Erythroblast (primary cell): ENCODE data around the gene NUTM2F.
"Not testable (repeated sequence)": the region's sequence is repeated elsewhere in the genome, so short reads cannot be mapped to it uniquely, and the experiment has no call there.

Source experiments
- DNase-seq, 2 experiments: peaks; one replicate each; lab custom pipeline; 2025; lab: John Stamatoyannopoulos, UW

The NUTM2F gene, protein sequence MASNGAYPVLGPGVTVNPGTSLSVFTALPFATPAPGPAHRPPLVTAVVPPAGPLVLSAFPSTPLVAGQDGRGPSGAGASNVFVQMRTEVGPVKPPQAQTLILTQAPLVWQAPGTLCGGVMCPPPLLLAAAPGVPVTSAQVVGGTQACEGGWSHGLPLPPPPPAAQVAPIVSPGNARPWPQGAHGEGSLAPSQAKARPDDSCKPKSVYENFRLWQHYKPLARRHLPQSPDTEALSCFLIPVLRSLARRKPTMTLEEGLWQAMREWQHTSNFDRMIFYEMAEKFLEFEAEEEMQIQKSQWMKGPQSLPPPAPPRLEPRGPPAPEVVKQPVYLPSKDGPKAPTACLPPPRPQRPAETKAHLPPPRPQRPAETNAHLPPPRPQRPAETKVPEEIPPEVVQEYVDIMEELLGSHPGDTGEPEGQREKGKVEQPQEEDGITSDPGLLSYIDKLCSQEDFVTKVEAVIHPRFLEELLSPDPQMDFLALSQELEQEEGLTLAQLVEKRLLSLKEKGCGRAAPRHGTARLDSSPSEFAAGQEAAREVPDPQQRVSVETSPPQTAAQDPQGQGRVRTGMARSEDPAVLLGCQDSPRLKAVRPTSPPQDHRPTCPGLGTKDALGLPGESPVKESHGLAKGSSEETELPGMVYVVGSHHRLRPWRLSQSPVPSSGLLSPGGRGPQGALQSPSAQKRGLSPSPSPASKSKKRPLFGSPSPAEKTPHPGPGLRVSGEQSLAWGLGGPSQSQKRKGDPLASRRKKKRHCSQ

GRCh38 chr9:94328544-94328943 is at the start of gene NUTM2F:
TSS of gene NUTM2F (minus strand) at chr9:94328644. CDS start at chr9:94328623, 21 bp downstream.
- not testable (repeated sequence) for DNase-seq

DNA sequence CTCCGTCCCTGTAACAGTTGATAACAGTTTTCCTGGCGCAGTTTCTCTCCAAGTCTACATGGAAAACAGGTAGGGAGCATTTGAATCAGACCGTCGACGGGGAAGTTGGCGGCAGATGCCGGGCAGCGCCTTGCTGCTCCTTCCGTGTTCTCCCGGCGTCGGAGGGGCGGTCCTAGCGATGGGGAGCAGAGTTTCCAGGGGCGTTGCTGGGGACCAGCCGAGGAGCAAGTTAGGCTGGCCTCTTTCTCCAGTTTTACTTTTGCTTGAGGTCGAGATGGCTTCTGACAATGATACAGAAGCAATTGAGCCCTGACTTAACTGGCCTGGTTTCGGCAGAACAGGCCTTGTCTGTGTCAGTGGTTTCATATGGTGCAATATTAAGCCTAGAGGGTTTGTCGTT is 46.8 kb upstream of the NUTM2F start:
- peak; percentile 41 to 49 for DNase-seq

DNA sequence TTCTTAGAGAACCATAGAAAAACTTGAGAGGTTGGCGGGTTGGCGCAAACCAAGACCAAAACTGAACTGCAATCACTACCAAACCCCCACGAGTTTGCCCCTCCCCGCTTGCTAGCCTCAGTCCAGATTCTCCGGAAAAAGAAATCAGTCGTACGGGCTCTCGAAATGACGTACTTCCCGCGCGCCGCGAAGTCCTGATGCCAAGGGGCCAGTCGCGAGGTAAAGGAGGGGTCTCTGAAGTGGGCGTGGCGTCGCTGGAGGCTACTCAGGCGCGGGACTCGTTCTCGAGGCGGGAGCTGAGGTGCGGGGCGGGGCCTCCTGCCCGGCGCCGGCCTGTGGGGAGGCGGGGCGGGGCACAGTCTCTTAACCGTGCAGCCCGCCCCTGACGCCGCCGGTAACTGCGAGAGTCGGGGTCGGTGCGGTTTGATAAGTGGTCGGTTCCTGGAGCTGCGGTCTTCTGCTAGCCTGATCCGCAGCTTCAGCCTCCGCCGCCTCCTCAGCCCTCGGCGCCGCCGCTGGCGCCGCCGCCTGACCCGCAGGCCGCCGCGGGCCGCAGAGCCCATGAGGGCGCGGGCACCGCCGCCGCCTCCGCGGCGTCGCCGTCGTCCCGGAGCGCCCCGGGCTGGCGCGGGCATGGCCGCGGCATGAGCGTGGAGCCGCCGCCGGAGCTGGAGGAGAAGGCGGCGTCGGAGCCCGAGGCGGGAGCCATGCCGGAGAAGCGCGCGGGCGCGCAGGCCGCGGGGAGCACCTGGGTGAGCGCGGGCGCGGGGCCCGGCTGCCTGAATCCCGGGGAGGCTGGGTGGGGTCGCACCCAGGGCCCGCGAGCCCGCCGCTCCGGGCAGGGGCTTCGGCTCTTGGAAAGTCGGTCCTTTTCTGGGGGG is 46.0 kb upstream of the NUTM2F start:
- peak; percentile 93 for DNase-seq

GRCh38 chr9:94373779-94374175 is 45.3 kb upstream of the NUTM2F start:
- DNase-seq: not testable (repeated sequence)

- not testable (repeated sequence) for DNase-seq
Observed at GRCh38 chr9:94370266-94370665, 41.8 kb upstream of the NUTM2F start.

DNA sequence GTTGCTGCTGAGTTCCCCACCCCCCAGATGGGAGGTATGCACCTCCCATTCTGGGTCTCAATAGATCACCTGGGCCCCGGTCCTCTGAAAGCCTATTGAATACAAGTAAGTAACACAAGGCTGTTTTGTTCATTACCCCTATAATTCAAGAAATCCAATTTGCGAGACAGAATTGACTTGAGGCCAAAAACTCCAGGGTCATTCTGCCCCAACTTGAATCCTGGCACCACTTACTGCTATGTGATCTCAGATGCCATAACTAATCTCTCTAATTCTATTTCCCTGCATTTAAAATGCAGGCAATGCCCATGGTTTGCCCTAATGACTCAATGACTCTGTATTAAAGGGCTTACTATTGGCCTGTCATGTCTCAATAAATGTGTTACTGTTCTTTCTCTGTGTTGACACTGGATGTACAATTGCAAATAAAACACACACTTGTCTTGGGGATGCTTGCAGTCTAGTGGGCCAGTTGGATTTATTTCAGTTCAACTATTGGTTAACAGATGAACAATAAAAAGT is 35.7 kb upstream of the NUTM2F start:
- not testable (repeated sequence) for DNase-seq

DNA sequence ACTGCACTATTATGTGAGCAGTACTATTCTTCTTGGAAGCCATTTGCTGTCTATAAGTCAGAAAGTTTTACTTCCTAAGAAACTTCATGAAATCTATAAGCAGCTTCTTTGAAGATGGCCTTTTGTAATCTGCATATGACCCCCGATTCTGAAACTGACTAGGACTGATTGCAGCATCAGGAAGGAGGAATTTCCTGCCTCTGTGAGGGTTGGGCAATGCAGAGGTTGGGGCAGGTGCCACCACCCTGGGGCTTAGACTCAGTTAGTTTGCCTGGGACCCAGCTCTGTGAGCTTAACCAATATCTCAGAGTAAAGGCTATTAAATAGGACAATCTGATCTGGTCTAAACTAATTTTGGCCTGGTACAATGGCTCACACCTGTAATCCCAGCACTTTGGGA is 28.7 kb upstream of the NUTM2F start:
- DNase-seq: not testable (repeated sequence)

DNA sequence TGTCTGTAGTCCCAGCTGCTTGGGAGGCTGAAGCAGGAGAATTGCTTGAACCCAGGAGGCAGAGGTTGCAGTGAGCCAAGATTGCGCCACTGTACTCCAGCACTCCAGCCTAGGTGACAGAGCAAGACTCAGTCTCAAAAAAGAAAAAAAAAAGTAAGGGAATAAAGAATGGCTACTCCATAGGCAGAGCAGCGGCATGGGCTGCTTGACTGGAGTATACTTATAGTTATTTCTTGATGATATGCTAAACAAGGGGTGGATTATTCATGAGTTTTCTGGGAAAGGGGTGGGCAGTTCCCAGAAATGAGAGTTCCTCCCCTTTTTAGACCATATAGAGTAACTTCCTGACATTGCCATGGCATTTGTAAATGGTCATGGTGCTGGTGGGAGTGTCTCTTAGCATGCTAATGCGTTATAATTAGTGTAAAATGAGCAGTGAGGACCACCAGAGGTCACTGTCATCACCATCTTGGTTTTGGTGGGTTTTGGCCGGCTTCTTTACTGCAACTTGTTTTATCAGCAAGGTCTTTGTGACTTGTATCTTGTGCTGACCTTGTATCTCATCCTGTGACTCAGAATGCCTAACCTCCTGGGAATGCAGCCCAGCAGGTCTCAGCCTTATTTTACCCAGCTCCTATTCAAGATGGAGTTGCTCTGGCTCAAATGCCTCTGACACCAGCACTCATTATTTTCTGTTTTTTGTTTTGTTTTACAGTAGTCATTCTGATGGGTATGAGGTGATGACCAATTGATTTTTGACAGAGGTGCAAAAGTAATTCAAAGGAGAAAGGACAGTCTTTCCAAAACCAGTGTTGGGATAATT is 23.7 kb upstream of the NUTM2F start:
- DNase-seq: not testable (repeated sequence)

DNA sequence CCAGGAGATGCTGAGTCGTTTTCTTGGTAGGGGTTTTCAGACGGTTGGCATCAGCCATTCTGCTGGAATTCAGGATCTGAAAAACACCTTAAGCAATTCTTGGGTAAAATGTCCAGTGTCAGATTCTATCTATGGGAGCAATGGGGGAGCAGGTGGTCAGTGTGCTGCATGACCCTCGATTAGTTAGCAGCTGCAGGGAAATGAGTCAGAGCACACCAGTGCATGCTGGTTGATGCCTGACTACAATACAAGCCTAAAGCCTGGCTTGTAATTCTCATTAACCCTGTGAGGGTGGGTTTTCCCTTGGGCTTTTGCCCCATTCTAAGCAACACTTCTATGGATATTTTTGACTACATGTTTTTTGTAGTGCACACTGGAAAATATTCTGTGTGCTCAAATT is 20.3 kb upstream of the NUTM2F start:
- DNase-seq: not testable (repeated sequence)

DNA sequence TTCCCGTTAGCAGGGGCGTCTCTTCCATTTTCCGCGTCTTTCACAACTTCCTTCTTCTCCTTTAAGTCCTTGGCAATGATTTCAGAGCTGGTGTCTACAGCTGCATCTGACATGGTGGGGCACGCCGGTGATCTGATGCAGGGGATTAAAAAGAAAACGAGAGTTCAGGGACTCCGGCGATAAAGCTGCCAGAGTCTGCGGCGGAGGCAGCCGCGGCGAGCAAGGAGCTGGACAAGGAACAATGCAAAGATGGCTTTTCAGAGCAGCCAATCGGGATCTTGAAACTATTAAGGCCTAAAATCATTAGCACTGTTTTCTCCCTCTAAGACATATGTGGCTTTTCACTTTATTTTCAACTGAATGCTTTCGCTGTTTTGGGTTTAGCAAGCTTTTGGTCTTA is 19.0 kb upstream of the NUTM2F start:
- DNase-seq: not testable (repeated sequence)

- not testable (repeated sequence) for DNase-seq
Observed at GRCh38 chr9:94341703-94342102, 13.3 kb upstream of the NUTM2F start.

- not testable (repeated sequence) for DNase-seq
Observed at GRCh38 chr9:94340750-94341149, 12.3 kb upstream of the NUTM2F start.

GRCh38 chr9:94339657-94340056 is 11.2 kb upstream of the NUTM2F start:
- not testable (repeated sequence) for DNase-seq

DNA sequence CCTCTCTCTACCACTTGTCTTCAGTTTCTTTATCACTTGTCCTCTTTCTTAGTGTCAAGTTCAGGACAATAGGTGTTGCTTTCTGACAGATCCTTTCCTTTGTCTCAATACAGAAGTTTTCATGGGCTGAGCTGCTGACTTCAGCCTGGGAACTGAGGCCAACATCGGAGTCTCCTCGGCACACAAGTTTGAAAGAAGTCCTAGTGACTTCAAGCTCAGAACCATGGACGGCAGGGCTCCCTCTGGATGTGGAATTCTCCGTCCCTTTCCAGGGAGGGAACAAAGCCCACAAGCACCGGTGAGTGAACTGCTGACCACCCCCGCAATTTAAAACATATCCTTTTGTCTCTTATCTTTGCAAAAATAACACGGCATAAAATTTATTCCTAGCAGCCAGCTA is 10.3 kb upstream of the NUTM2F start:
- not testable (repeated sequence) for DNase-seq

DNA sequence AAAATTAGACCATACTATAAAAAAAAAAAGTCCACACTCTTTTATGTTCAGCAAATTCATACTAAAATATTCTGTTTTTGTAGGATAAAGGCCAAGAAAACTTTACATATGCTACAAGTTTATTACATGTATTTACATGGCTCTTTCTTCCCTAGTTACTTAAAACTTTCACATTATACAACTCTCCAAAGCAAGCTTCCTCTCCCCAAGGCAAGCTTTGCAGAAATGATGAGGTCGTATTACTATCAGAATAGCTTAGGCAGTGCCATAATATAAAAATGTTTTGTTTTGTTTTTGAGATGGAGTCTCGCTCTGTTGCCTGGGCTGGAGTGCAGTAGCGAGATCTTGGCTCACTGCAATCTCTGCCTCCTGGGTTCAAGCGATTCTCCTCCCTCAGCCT is 8.0 kb upstream of the NUTM2F start:
- DNase-seq: not testable (repeated sequence)

- not testable (repeated sequence) for DNase-seq
Observed at GRCh38 chr9:94325583-94325982, 2.9 kb downstream of the NUTM2F start.

GRCh38 chr9:94323153-94323798 is 5.2 kb downstream of the NUTM2F start:
- not testable (repeated sequence) for DNase-seq

DNA sequence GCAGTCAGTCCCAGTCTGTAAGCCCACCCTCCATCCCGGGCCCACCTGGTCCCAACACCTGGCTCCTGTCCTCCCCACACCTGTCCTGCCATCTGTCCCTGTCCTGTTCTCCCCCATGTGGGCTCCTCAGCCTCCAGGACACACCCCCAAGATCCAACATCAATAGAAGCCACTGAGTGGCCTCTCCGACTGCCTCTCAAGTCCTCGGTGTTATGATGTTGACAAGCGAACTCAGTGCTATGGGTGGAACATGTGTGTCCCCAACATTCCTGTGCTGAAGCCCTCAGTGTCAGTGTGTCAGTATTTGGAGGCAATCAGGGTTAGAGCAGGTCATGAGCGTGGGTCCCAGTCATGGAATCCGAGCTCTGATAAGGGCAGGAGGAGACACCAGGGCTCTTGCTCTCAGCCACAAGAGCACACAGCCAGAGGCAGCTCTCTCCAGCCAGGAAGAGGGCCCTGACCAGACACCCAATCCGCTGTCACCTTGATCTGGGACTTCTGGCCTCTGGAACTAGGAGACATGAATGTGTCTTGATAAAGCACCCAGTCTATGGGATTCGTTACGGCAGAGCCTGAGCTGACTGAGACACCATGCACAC is 6.0 kb downstream of the NUTM2F start:
- not testable (repeated sequence) for DNase-seq

DNA sequence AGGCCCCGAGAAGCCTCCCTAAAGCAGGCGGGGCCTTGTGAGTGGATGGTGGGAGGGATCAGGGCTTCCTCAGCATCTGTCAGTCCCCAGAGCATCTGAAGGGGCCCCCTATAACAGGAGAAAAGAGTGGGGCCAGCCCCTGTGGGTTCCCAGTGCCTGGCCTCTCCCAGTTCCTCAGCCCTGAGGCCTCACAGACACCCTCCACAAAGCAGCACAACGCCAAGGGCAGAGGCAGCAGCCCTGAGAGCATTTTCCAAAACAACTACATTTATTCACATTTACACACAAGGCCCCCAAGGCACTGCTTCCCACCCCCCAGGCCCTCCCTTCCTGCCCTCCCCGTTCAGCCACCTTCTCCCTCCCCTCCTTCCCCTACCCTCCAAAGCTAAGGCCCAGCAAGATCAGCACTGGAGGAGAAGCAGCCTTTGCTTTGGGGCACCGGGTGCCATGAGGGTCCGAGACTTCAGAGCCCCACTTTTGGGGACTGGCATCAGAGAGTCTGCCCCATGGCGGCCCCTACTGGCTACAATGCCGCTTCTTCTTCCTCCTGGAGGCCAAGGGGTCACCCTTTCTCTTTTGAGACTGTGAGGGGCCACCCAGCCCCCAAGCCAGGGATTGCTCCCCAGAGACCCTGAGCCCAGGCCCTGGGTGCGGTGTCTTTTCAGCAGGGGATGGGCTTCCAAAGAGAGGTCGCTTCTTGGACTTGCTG is 10.3 kb downstream of the NUTM2F start:
- DNase-seq: not testable (repeated sequence)
